HG03457 (cell line): Measurements from ENCODE around the gene MOB3B.

Experiments used
- ATAC-seq: cut with Tn5 transposase; IDR thresholded peaks from one replicate; pipeline ENCODE4 v1.9.1; 2021; ENCODE audit warnings: moderate number of reproducible peaks; ENCODE audit not compliant: unreplicated experiment

The MOB3B gene

DNA sequence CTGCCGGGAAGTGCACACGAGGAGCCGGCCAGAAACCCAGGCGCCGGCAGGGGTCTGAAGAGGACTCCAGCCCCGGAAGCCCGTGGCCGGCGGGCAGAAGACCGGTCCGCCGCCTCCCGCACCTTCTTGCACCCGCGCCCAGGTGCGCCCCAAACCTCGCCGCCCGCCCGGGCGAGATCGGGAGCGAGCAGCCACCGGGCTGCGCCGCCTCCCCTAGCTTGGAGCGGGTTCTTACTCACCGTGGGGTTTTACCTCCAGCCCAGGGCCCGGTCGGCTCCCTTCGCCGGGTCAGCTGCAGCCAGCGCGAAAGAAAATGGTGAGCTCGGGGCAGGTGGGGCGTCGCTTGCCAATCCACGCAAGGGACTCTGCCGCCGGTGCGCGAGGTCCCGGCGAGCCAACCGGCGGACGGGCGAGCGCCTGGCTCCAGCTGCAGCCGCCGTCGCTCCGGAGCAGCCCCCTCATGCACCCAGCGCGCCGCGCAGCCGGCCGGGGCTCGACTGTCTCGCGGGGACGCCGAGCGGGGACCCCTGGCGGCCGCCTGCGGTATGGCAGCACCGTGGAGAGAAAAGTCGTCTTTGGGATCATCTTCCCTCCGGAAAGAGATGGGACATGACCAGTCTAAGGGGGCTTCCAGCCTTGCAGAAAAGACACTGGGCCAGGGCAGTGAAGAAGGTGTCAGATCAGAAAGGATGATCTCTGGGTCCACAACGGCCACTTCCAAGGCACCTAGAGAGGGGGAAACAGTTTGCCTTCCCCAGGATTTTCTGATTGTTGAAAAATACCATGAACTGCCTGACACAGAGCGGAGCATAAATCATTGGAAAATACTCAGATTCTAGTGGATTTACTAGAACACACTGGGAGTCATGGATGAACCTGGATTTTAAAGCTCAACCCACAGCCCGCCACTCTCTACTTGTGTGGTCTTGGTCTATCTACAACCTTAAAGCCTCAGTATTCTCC is at the start of gene MOB3B:
TSS of gene MOB3B (minus strand) at position 499 of the 963 bp plus-strand sequence. CDS start 74,264 bp downstream, outside the sequence.
- peak; percentile 52 for ATAC-seq

DNA sequence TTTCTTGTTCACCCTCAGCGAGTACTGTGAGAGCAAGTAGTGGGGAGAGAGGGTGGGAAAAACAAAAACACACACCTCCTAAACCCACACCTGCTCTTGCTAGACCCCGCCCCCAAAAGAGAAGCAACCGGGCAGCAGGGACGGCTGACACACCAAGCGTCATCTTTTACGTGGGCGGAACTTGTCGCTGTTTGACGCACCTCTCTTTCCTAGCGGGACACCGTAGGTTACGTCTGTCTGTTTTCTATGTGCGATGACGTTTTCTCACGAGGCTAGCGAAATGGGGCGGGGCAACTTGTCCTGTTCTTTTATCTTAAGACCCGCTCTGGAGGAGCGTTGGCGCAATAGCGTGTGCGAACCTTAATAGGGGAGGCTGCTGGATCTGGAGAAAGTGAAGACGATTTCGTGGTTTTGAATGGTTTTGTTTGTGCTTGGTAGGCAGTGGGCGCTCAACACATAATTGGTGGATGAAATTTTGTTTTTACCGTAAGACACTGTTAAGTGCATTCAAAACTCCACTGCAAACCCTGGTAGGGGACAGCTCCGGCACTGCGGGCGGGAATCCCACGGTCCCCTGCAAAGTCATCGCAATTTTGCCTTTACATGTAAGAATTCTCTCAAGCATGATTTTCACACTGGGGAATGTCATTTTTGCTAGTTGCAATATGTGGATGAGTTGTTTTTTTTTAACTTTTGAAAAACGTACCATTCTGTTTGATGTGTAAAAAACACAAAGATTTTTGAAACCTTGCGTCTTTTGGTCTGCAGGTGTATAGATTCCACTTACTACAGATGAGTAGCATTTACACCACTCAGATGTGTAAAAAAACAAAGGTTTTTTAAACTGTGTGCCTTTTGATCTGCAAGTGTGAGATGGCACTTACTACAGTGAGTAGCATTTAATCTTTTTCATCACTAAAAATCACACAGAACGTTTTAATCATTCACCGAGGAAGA is 44.3 kb upstream of the MOB3B start:
- ATAC-seq = peak; percentile 82

DNA sequence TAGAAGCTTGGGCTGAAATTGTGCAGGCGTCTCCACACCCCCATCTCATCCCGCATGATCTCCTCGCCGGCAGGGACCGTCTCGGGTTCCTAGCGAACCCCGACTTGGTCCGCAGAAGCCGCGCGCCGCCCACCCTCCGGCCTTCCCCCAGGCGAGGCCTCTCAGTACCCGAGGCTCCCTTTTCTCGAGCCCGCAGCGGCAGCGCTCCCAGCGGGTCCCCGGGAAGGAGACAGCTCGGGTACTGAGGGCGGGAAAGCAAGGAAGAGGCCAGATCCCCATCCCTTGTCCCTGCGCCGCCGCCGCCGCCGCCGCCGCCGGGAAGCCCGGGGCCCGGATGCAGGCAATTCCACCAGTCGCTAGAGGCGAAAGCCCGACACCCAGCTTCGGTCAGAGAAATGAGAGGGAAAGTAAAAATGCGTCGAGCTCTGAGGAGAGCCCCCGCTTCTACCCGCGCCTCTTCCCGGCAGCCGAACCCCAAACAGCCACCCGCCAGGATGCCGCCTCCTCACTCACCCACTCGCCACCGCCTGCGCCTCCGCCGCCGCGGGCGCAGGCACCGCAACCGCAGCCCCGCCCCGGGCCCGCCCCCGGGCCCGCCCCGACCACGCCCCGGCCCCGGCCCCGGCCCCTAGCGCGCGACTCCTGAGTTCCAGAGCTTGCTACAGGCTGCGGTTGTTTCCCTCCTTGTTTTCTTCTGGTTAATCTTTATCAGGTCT is 43.5 kb upstream of the MOB3B start, which contains the start of gene C9orf72:
TSS of gene C9orf72 (minus strand) at position 564 of the 716 bp plus-strand sequence. CDS start 6,361 bp downstream, outside the sequence.
- ATAC-seq = peak; percentile 43

DNA sequence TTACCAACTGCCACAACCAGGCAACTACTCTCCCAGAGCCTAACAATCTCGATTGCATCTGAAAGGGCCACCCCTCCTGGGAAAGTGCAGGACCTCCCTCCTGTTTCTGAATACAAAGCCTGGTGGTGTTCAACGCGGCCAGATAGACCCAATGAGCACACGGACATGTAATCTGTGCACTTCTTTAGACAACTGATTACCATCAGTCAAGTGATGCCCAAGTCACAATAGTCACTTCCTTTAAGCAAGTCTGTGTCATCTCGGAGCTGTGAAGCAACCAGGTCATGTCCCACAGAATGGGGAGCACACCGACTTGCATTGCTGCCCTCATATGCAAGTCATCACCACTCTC is 42.9 kb upstream of the MOB3B start:
- ATAC-seq = peak; percentile 26

DNA sequence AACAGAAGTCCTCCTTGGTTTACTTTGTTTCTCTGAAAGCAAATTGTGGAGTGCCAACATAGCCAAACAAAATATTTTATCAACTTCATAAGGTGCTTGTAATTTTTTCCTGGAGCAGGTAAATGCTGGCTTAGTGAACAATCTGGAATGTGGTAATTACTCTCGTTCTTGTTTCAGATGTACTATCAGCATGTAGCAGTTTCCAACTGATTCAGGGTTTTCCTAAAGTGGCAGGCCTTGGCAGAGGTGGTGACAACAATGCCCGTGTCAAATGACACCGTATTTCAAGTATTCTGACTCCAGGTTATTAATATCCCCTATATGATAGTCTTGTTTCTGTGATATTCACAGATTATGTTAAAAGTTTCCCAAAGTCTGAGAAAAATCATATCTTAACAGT is 42.4 kb upstream of the MOB3B start:
- ATAC-seq = no peak

DNA sequence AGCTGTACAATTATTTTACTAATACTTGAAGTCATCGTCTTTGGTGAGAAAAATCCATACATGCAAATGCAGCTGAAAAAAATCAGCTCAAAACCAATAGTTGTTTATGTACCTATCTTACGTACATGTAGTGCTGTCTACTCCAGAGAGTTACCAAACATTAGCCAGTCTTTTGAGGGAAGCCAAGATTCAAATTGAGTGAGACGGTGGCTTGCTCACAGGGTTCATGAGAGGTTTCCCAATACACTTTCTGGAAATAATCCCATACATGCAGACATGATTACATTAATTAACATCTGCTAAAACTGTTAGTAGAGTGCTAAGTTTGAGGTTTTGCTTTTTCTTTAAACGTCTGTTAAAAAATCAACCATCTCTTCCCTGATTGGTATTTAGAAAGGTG is 41.4 kb upstream of the MOB3B start:
- no peak for ATAC-seq

DNA sequence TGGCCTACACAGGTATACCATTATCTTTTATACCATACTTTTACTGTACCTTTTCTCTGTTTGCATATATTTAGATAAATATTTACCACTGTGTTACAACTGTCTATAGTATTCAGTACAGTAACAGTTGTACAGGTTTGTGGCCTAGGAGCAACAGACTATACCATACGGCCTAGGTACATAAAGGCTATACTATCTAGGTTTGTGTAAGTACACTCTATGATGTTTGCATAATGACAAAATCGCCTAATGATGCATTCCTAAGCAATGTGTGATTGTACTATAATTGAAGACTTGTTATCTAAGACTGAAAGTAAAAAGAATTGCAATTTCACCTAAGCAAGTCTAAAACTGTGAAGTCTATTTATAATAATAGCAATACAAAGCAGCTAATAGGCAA is 39.8 kb upstream of the MOB3B start:
- ATAC-seq = no peak

DNA sequence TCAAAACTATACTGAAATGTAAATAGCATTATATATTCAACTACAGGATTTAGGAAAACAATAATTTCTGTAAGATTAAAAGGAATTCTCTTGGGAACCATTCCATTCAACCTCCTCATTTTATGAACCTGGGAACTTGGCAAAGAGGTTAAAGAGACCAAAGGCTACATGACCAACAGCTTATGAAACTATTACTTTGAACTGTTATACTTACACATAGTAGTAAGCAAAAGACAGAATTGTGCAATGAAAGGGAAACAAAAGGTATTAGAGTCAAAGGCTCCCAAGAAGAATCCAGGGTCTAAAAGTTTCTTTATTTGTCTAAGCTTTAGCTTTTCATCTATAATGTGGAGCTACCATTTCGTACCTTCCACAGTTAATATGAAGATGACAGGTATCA is 36.5 kb upstream of the MOB3B start:
- no peak for ATAC-seq

DNA sequence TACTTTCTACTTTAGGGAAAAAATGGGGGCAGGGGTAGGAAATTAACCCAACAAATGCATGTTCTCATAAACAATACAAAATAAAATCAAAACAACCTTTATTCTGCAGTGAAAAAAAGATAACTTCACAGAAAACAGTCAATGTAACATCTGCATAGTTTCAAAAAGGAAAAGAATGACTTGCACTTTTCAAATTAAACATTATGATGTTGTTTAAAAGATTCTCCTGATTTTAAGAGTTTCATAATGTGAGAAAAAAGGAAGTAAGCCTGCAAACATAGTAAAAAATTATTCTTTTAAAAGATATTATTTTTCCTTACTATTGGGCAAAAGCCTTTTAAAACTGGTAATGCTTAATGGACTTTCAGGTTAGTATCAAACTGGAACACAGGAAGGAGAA is 36.1 kb upstream of the MOB3B start:
- no peak for ATAC-seq

DNA sequence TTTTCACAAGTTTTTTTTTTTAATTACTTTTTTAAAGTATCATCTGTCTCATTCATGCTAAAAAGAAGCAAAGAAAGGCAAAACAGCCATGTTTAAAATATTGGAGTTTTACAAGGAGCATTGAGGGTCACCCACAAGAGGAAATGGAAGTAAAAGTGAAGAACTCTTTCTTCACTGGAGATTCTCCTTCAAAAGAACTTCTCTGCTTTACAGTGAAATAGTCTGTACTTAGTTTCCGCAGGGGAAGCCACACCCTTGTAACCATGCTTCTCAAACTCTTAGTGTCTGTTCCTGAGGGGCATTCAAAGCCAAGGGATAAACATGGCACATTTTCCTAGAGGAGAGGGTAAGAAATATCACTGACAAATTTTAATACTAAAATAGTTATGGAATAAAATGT is 35.1 kb upstream of the MOB3B start:
- ATAC-seq = no peak

DNA sequence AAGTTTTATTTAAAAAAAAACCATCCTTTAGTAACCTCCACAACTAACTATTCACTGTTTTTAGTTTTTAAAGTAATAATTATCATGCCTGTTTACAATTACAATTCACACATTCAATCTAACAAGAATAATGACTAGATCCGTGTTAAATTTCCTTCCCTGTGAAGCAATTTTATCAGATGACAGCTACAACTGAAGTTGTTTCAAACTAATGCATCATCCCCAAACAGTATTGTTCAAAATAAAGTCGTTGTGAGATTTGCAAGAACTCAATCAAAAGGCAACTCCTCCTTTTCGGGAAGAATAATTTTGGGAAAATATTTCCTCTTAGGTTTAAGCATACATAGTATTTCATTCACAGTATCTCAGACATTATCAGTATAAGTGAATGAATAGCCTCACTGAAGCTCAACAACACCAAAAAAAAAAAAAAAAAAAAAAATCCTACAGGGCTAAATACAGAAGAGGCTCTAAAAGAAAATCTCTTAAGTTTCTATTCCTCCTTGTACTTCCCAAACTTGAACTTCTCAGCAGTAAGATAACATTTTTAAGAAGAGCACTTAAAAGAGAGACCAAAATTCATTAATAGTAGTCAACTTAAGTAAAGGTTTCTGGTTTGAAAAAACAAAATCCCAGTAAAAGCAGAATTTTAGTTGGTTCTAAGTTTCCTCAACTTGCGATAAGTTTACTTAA is 34.3 kb upstream of the MOB3B start:
- ATAC-seq = no peak

DNA sequence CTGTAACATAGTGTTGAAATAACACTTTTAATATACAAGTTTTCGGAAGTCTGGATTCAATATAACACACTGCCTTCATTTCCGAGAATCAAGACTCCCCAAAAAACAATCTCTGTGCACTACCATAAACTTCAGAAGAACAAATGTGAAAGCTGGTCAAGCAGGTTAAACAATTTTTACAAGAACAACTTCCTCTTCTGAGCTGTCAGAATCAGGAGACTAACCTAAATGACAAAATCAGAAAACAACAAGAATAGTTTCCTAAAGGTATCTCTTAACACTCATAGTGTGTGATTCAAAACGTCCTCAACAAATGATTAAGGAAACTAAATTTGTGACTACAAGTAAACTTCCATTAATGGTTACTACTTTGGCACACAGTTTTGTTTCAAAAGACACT is 32.1 kb upstream of the MOB3B start:
- no peak for ATAC-seq

DNA sequence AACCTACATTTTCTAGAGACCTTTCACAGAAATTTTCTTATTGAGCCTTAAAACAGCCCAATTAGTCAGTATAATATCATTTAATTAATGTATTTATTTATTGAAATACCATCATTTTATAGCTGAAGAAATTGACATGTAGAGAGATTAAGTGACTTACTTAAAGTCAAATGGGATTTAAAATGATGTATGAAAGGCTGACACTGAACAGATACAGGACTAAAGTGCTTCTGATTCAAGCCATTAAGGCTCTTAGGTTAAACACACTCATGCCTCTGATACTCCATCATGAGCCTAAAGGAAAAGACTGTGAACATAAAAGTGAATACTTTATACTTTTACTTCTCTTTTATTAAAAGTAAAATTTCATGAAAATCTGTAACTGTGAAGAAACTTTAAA is 30.8 kb upstream of the MOB3B start:
- no peak for ATAC-seq

DNA sequence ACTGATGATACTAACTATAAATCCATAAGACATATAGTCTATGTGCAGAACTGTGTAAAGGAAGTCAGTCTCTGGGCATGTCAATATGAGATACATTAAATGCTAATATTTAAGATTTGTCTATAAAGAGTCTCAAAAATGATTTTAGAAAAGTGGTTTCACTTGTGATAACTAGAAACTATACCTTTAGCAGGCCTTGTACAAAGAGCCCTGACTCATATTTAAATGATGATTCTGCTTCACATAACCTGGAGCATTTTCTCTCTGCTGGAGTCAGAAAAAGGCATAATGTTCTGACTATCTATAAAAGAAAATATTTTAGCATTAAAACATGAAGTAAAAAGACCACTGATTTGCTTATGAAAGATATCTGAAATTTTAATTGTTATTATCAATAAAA is 28.7 kb upstream of the MOB3B start:
- ATAC-seq = no peak

DNA sequence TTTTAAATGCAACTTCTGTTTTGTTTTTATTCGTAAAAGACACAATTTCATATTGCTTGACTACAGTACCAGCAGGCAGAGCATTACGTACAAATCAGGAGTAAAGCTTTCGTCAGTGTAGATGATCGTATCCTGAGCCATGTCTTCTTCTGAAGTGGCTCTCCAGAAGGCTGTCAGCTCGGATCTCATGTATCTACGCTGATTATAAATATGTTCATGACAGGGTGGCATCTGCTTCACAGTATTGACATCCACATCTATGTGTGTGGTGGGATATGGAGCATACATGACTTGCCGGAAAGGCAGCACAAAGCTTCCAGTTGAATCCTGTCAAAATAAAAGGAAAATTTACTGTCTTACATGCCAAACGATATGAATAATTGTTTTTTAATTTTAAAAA is 26.9 kb upstream of the MOB3B start:
- no peak for ATAC-seq

DNA sequence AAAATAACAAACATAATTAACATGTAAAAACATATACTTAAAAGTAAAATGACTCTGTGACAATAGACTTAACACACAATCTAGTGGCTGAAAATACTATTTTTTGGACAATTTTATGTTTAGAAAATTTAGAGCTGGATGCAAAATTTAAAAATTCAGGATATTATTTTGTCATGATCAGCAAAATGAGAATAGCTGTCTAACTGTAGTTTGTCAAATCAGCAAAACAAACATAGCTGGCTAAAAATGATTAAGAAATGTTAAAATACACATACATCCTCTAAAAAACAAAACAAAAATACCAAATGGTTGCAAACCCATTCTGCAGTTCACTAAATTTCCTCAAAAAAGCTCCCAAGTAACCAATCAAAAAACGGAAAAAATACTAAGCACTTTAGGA is 25.1 kb upstream of the MOB3B start:
- no peak for ATAC-seq

DNA sequence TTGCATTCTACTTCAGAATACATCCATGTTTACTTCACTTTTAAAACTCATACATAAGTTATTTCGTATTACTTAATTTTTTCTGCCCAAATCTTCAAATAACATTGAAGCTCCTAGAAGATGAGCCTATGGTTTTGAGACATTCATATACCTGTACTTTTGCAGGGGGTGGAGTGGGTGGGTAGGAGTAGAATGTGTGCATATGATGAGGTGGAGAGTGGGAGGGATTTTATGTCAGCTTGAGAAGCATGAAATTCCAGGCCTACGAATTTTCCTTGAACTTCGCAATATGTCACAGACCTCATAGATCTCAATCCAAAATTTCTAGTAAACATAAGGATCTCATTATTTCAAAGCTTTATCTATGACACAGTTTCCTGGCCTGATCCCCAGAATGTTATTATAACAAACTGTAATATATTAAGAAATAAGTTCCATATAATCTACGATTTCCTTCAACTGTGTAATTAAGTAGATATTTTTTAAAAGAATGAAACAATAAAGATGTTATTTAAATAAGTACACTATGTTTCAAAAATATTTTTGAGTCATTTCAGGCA is 19.7 kb upstream of the MOB3B start:
- ATAC-seq = no peak

DNA sequence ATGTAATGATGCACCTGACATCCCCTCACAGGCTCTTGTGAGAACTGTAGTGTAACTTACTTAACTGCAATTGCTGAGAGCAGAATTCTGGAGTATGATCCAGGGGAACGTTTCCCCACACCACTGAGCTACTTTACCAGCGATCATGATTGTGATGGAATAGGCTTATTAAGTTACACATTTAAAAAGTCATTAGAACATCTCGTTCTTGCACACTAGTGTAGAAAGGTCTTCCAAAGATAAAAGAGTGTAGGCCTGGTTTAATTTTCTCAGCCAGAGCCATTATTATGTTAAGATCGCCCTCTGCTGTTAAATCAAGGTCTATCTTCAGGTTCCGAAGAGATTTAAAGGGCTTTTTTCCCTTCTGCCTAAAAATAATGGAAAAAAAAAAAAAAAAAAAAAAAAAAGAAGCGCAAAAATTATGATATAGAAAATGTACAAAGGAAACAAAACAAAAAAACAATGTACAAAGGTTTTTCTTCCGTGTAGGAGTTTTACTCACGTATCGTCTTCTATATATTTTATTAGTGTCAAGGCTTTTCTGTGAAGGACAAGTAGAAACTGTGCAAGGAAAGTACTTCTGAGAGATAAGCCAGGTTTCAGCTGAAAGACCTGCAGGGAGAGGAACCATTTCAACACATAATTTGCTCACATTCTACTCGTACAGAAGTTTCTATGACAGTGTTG is 18.6 kb upstream of the MOB3B start:
- no peak for ATAC-seq

DNA sequence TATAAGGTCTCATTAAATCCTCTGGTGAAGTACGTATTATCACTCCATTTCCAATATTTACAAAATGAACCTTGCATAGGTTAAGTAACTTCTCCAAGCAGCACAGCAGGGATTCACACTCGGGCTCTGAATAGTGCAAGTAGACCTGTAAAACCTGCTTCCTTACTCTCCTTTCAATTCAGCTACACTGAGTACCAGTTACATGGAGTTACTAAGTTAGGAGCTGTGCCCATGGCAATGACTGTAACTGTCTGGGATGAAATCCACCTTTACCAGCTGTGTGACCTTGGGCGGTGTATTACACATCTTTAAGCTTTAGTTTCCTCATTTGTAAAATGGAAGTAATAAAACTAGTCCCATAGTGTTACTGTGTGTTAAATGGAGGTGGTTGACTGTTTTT is 15.9 kb upstream of the MOB3B start:
- ATAC-seq = no peak
